ACC112 (cell line): ENCODE results near the gene PTP4A2.
"Not testable (repeated sequence)": the region's sequence is repeated elsewhere in the genome, so short reads cannot be mapped to it uniquely, and the experiment has no call there.

Experiments
- H2AFZ ChIP-seq: fragments of 200-600 bp; sonication (generic); one replicate; pipeline ENCODE4 v1.6.0; 2017; ENCODE audit warnings: antibody characterized with exemption, low read length; ENCODE audit not compliant: unreplicated experiment
- H3K27ac ChIP-seq: fragments of 200-600 bp; sonication (generic); 2 replicates; pipeline ENCODE4 v1.5.1; 2014; ENCODE audit warnings: low read depth, mild to moderate bottlenecking, antibody characterized with exemption, low read length, moderate library complexity
- H3K27me3 ChIP-seq: fragments of 200-600 bp; sonication (generic); 2 replicates; pipeline ENCODE4 v1.6.1; 2014; ENCODE audit warnings: mild to moderate bottlenecking, antibody characterized with exemption, low read length, moderate library complexity, mixed read lengths; ENCODE audit not compliant: insufficient read depth
- H3K36me3 ChIP-seq: fragments of 200-600 bp; sonication (generic); 2 replicates; pipeline ENCODE4 v1.6.1; 2016; ENCODE audit warnings: mild to moderate bottlenecking, antibody characterized with exemption, low read length, moderate library complexity, mixed read lengths; ENCODE audit not compliant: insufficient read depth
- H3K4me1 ChIP-seq: fragments of 200-600 bp; sonication (generic); one replicate; pipeline ENCODE4 v1.6.1; 2016; ENCODE audit warnings: low read length, mixed read lengths; ENCODE audit not compliant: insufficient read depth, unreplicated experiment, control insufficient read depth
- H3K4me3 ChIP-seq: fragments of 200-600 bp; sonication (generic); 2 replicates; pipeline ENCODE4 v1.5.1; 2014; ENCODE audit warnings: mild to moderate bottlenecking, low read depth, low read length
- H3K79me2 ChIP-seq: fragments of 200-600 bp; sonication (generic); one replicate; pipeline ENCODE4 v1.6.0; 2016; ENCODE audit warnings: low read length; ENCODE audit not compliant: control insufficient read depth, unreplicated experiment, insufficient read depth

The PTP4A2 gene

DNA sequence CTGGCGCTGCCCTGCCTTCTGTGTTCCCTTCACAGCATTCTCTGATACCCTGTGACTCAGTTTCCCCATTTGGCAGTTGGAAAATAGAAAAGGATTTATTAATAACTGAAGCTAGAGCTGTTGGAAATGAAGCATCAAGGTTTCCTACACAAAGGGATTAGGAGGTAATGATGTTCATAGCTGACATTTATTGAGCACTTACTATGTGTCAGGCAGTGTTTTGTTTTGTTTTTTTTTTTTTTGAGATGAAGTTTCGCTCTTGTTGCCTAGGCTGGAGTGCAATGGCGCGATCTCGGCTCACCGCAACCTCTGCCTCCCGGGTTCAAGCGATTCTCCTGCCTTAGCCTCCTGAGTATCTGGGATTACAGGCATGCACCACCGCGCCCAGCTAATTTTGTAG lies 7.5 kb upstream of the PTP4A2 start:
- Histone ChIP-seq H3K27ac (peak overlapping the region; percentile 98), H3K4me1 (peaks cover 43% of the 10 kb centered on the region)
- H3K79me2 ChIP-seq, H2AFZ ChIP-seq, H3K4me3 ChIP-seq, H3K36me3 ChIP-seq, H3K27me3 ChIP-seq: not testable (repeated sequence)

DNA sequence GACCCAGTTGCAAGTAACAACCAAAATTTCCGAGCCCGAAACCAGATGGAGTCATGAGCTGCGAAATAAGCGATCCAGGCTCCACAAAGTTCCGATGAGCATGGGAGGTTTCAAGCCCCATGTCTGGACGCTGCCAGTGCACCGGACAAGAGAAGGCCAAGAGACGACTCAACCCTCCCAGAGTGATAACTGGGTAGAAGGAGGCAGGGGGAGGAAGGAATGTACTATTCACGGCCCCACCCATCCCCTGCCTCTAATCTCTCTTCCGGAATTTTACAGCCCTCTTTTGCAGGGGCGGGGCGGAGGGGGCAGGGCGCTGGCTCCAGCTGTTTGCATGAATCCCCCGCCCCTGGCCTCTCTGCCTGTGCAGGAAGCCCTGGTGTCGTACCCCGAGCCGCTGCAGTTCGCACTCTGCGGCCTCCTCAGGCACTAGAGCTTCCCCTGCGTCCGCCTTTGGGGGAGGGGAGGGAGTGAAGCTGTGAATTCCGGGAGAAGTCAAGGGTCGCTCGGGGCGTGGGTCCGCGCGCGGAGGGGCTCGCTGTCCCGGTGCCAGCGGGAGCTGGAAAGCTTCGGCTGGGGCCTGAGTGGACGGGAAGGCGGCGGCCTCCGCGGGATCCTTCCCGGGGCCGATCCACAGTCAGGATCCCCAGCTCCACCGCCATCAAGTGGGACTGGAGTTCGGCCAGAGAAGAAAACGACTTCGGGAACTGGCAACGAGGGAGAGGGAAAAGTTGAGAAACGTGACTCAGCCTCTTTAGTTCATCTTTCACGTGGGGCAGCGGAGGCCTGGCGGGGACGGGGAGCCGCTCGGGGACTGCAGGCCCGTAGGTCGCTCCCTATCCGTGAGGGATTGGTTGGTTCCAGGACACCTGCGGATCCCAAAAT lies 6.3 kb upstream of the PTP4A2 start:
- Histone ChIP-seq H3K4me3 (peak overlapping the region; percentile 79), H3K79me2 (no peaks in the 10 kb centered on the region), H3K27me3 (no peaks in the 10 kb centered on the region), H3K4me1 (peaks cover 51% of the 10 kb centered on the region), H2AFZ (peak overlapping the region; percentile 72), H3K27ac (peak overlapping the region; percentile 98), H3K36me3 (no peaks in the 10 kb centered on the region)

DNA sequence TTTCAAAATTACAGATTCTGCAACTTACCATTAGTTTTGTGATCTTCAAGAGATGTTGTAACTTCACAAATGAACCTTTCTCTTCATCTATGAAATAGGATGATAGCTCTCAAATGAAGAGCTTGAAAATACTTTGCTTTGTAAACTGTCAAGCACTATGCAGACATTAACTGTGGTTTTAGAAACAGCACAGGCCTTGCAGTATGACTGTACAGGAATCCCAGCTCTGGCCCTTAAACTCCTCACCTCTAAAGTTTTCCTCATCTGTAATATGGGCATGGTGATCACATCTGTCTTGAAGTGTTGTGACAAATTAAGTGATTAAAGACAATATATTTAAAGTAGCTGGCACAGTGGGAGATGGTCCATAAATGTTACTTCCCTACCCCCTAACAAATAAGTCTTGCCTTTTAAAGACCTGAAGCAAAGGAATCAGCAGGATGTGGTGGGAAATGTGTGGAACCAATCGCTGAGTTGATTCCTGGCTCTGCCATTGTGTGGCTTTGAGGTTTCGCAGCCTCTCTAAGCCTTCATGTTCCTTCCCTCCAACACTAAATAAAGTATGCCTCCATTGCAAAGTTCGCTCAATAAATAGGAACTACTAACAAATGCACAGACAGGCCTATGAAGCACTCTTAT lies 5.5 kb upstream of the PTP4A2 start:
- H2AFZ ChIP-seq = no peak overlapping the region
- no peaks in the 10 kb centered on the region for H3K36me3 ChIP-seq
- H3K27ac ChIP-seq = peak overlapping the region; percentile 98
- no peaks in the 10 kb centered on the region for H3K27me3 ChIP-seq
- H3K4me1 ChIP-seq = peaks cover 54% of the 10 kb centered on the region
- H3K4me3 ChIP-seq = peak overlapping the region; percentile 79
- no peaks in the 10 kb centered on the region for H3K79me2 ChIP-seq

DNA sequence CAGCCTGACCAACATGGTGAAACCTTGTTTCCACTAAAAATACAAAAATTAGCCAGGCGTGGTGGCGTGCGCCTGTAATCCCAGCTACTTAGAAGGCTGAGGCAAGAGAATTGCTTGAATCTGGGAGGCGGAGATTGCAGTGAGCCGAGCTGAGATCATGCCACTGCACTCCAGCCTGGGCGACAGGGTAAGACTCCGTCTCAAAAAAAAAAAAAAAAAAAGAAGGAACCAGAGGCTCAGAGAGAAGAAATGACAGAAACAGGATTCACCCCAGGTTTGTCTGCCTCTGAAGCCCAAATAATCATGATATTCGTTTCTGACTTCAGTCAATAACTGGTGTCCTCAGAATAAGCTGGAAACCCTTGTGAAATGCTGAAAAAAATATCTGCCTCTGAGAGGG lies 3.9 kb upstream of the PTP4A2 start:
- not testable (repeated sequence) for H3K36me3 ChIP-seq, H2AFZ ChIP-seq, H3K4me3 ChIP-seq, H3K79me2 ChIP-seq, H3K27me3 ChIP-seq
- Histone ChIP-seq H3K4me1 (peaks cover 43% of the 10 kb centered on the region), H3K27ac (peak overlapping the region; percentile 14; the same call in 1 of the 2 replicates)

DNA sequence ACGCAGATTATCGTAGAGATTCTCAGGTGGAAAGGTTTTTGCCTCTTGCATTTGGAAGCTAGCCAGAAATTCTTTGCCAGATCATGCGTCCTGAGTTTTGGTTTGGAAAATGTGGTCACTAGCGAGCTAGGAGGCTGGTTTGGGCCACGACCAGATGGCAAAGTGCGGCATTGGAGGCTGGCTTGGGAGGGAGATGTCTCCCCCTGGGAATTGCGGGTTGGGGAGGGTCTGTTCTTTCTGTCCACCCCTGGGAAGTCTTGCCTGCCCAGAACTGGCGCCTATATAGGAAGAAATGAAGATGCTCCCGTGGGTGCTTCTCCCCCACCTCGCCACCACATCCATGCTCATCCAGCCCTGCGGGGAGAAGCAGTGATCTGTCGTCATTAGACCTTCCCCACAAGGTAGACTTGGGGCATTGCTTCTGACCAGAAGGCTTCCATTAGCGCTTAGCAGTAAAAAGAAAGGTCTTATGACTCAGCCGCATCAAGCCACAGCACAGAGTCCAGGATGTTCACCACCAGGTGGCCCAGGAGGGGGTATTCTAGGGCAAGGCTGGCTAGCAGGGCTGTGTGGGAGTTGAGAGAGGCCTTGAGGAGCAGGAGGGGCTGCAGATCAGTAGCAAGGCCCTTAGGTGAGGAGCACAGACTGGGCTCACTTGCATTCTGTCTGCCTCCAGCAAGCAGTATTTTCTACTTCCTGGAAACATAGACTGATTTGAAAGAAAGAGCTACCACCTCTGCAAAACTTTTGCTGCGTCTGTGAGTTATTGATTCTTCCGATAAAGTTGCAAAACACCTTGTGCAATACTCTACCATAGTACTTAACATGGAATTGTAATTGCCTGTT lies 1.5 kb upstream of the PTP4A2 start:
- H3K36me3 ChIP-seq = no peaks in the 10 kb centered on the region
- H2AFZ ChIP-seq = no peak overlapping the region
- H3K27ac ChIP-seq = peak overlapping the region; percentile 88

DNA sequence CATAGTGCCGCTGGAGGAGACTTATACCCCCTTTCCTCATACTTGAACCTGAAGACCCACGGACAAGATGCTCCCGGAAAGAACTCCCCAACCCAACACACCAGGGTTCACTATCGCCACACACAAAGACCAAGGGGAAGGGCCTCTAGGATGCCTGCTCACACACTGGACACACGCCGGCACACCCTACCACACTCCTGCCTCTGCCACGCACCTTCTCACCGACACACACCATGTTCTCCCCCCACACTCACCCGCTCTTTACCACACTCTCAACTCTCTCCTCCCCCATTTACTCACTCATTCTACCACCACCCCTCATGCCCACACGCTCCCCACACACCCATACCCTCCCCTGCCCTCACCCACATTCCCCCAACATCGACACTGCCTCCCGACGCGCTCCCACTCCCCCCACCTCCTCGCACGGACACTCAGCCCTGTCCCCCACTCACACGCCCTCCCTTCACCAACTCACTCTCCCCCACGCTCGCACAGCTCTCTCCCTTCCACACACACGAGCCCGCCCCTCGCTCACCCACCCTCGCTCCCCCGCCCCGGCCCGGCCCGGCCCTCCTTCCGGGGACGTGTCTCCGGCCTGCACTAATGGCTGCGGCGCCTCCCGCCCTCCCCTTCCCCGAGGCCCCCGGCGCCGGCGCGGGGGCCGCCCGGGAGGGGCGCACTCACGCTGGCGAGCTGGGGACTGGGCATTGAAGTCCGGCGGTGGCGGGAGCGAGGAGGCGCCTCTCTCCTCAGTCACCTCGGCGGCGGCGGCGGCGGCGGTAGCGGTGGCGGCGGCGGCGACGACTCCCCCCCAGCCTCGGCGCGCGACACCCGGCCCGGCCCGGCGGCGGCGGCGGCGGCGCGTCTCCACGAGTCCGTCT lies 626 bp downstream of the PTP4A2 start:
- Histone ChIP-seq H2AFZ (peak overlapping the region; percentile 48), H3K79me2 (peaks cover 53% of the 10 kb centered on the region), H3K4me3 (peak overlapping the region; percentile 93), H3K27me3 (no peaks in the 10 kb centered on the region), H3K4me1 (peaks cover 45% of the 10 kb centered on the region), H3K27ac (peak overlapping the region; percentile 90), H3K36me3 (no peaks in the 10 kb centered on the region)

More for the DNA sequence above, 1.5 kb upstream of the PTP4A2 start:
- Histone ChIP-seq H3K27me3 (no peaks in the 10 kb centered on the region), H3K79me2 (peaks cover 32% of the 10 kb centered on the region), H3K4me3 (no peak overlapping the region), H3K4me1 (peaks cover 43% of the 10 kb centered on the region)

DNA sequence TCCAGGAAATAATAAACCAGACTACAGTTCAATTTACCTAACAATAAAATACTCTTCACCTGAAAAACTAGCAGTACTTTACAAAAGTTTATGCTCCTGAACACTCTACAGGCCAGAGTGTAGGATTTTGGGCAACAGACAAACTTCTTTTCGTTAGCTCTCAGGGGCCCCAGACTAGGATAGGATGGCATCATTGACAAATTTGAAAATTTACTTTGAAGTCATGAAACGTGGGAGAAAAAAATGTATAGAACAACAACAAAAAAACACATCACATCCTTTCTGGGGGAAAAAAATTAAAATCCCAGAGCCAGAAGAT lies 1.2 kb downstream of the PTP4A2 start:
- peak overlapping the region; percentile 90 for H3K27ac ChIP-seq
- no peaks in the 10 kb centered on the region for H3K36me3 ChIP-seq
- H3K79me2 ChIP-seq = peaks cover 59% of the 10 kb centered on the region
- H3K4me1 ChIP-seq = peaks cover 51% of the 10 kb centered on the region
- no peaks in the 10 kb centered on the region for H3K27me3 ChIP-seq
- H3K4me3 ChIP-seq = peak overlapping the region; percentile 93
- H2AFZ ChIP-seq = no peak overlapping the region

DNA sequence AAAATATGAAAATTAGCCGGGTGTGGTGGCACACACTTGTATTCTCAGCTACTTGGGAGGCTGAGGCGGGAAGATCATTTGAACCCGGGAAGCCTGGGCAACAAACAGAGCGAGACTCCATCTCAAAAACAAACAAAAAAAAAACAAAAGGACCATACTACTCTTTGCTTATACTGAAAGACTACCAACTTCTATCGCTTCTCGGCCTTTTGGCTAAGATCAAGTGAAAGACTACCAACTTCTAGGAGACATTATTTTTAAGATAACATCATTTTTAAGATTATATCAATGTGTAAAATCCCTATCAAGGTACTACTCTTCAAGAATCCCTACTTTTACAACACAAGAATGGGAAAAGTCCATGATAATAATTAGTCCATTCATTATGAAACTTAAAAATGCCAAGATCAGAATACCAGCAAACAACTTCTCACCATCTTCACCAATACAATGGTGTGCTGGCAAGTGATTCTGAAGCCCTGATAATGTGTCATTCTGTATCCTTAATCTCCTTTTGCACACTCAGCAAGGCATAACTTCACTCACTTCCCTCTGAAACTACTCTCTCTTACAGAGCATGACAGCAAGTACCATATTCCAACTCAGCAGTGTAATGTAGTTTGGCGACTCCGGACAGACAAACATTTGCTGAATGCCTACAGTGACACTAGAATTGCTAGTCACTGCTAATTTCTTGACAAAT lies 1.7 kb downstream of the PTP4A2 start:
- Histone ChIP-seq H3K27ac (peak overlapping the region; percentile 90), H3K27me3 (no peaks in the 10 kb centered on the region), H2AFZ (no peak overlapping the region), H3K79me2 (peaks cover 64% of the 10 kb centered on the region), H3K36me3 (no peaks in the 10 kb centered on the region), H3K4me1 (peaks cover 57% of the 10 kb centered on the region), H3K4me3 (peak overlapping the region; percentile 93)

DNA sequence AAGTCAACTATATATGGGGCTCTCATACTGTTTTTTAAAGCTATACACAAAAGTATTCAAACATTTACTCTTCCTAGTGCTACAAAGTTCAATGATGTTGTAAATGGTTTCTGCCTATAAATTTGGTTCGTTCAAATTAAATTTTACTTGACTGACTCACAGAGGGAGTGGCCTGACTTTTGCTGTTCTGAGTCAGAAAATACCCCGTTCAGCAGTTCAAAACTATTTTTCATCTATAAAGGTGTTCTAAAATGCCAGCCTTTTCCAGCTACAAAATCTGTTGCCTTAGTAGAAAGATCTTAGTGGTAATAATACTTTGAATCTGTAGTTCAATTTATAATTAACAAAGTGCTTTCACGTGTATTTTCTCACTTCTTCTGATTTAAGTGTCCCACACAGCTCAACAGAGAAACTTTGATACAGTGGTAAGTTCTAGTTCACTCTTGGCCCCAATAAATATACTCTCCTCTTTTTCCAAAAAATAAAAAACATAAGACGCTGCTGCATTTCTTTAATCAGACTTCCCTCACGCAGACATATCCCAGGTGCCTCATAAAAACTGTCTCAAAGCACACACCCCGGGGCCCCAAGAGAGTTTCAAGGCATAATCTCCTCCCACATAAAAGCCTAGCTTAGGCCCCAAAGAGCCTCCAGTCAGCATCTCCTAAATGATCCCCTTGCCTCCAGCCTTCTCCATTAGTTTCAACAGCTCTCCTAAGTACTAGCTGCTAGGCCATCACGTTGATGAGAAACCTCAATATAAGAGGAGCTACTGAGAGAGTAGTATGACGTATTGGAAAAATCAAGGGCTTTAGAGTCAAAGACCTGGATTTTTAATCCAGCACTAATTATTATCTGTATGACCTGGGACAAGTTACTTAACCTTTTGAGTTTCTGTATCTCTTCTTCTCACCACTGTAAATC lies 3.2 kb downstream of the PTP4A2 start:
- peaks cover 67% of the 10 kb centered on the region for H3K4me1 ChIP-seq
- H3K36me3 ChIP-seq = no peaks in the 10 kb centered on the region; the same call in 1 of the 2 replicates
- peak overlapping the region; percentile 93 for H3K4me3 ChIP-seq
- H3K79me2 ChIP-seq = peaks cover 79% of the 10 kb centered on the region
- H3K27me3 ChIP-seq = no peaks in the 10 kb centered on the region
- H3K27ac ChIP-seq = peak overlapping the region; percentile 90
- no peak overlapping the region for H2AFZ ChIP-seq
